GM13977 (cell line): Measurements from ENCODE around the gene DUOX1.

Experiments
- DNase-seq: peaks from one replicate; pipeline ENCODE4 v3.0.0; 2012; ENCODE audit warnings: low spot score
- CTCF ChIP-seq: IDR thresholded peaks from 2 replicates; pipeline ENCODE4 v1.5.1; 2012; ENCODE audit warnings: mild to moderate bottlenecking, control low read depth; ENCODE audit not compliant: insufficient read depth; ENCODE audit errors: extremely low read depth, missing control alignments
- in situ Hi-C: fragments of 300-500 bp; cut with MboI; formaldehyde crosslinking; loops from one replicate; pipeline ENCODE4 v1.12.0; 2022; ENCODE audit warnings: low sequenced_read_pairs, low pct_unique_long_range_greater_than_20kb, mixed read lengths, inconsistent platforms; ENCODE audit not compliant: unreplicated experiment

Gene DUOX1

DNA sequence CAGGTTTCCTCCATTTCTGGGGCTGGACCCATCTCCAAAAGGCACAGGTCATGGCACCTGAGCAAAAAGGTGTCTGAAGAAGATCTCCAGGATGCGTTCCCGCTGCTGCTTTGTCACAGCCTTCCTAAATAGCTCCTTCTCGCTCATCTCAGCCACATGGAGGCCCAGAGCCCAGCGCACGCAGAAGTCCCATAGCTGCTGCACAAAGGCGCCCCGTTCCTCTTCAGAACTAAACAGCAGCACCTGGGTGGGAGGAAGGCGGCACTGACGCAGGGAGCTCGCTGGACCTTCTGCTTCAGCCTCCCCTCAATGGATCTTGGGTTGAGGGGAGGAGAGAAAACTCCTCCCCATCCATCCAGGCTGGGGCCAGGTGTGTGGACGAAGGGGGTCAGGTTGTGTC is 24.2 kb upstream of the DUOX1 start:
- no peak for DNase-seq
- in situ Hi-C loops: no loop called here
- TF ChIP-seq CTCF: no peak

DNA sequence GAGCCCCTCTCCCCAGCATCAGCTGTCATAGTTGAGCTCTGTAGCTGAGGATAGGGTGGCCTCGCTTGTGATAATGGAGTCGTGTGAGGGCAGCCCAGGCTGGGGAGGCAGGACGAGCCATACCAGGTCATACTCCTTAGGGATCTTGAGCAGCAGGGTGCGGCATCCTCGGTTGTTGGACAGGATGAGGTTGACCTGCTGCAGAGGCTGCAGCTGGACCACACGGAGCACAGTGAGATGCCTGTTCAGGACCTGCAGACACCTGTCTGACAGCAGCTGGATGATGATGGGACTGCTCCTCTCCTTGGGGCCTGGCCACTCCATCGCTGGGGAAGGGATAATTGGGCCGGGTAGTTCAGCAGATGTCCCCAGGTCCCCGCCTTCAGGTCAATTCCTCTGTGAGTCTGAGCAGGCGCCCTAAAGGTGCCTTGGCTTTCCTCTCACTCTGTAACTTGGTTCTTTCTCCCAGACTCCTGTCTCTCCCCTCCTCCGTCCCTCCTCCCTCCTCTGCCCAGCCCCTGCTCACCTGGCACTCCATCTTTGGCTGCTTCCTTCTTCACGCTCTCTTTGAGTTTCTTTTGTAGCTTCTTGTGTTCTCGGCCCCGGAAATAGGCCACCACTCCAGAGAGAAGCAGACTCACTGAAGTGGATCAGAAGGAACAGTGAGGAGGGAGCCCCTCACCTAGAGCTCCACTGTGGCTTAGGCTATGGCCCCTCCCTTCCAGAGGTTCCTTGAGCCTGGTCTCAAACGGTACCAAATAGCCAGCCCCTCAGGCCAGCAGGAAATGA is 23.6 kb upstream of the DUOX1 start:
- TF ChIP-seq CTCF: no peak
- no peak for DNase-seq
- in situ Hi-C loops: no loop called here

GRCh38 chr15:45107941-45108630 is 21.7 kb upstream of the DUOX1 start:
- TF ChIP-seq CTCF: no peak
- no peak for DNase-seq
- in situ Hi-C loops: no loop called here

- in situ Hi-C loops: no loop called here
- TF ChIP-seq CTCF: no peak
- DNase-seq: no peak
These were observed 19.5 kb upstream of the DUOX1 start for GRCh38 chr15:45110256-45110820.

- TF ChIP-seq CTCF: no peak
- in situ Hi-C loops: no loop called here
- DNase-seq: no peak
These were observed 18.2 kb upstream of the DUOX1 start for GRCh38 chr15:45111390-45112142.

- no peak for DNase-seq
- TF ChIP-seq CTCF: no peak
- in situ Hi-C loops: no loop called here
These were observed 17.6 kb upstream of the DUOX1 start for GRCh38 chr15:45112143-45112590.
